ENCODE data around the gene PALM2AKAP2.

Gene PALM2AKAP2

GRCh38 chr9:109779711-109780452, at the start of gene PALM2AKAP2:
PALM2AKAP2 (plus strand) TSS chr9:109780198; CDS start chr9:109780489, 291 bp downstream.
- DNase-seq = no peak

DNA sequence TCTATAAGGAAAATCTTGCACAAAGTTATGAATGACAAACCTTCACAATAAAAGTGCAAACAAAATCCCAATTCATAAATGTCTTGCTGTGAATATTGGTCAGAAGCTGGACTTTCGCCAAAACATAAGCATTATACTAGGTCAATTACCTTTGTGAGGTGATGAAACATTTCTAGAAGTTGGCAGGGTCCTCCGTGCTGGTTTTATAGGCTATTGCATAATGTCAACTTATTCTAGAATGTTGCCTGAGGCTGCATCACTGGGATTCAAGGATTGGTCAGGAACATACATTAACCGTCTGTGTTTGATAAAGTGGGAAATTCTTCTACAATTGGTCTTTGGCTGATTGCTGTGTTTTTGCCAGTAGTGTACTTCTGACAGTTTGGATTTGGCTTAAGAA, 49.8 kb upstream of the PALM2AKAP2 start:
- no peak for DNase-seq

DNA sequence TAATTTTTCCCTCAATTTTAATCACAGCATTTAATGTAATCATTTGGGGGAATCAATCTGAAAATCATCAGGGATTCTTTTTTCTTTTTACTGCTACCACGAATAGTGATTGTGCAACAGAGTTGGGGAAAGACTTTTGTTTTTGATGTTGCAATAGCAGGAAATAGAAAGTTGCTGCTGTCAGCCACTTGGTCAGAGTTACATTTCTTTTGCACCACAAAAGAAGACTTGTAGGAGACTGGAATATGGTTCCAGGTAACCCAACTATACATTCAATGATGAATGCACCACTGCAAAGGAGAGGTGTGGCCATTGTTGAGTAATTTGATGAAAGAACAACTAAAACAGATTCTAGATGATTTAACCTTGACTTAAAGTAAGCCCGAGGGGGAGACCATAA, 46.3 kb upstream of the PALM2AKAP2 start:
- no peak for DNase-seq

DNA sequence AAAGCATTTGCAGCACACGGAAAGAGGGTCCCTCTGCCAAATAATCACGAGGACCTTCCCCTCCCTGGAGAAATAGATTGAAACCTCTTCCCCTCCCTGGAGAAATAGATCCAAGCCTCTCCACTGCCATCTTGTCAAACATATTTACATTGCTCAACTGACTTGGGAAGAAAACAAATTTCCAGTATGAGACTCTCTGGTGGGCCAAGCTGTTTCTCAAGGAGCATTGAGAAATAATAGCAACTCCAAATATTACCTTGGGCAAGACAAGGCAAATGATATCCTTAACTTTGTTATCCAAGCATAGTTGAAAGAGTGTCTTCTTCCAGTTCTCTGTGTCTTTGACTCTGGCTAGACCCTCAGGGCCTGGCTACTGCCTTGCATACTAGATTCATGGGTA, 45.2 kb upstream of the PALM2AKAP2 start:
- no peak for DNase-seq

DNA sequence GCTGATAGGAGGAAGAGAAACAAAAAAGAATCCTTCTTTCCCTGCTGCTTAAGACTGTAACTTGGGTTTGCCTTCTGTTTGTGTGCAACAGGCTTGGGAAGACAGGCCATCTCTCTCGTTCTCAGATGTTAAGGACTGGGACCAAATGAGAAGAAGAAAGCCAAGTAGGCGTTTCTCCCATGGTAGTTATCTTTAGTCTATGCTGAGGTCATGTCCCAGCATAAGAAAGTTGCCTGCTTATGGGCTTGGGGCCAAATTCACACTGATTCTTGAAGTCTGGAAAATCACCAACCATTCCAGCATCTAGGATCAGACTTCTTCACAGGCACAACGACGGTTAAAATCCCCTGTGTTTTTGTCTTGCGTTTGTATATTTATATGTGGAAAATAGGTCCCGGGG, 44.2 kb upstream of the PALM2AKAP2 start:
- DNase-seq = no peak

- no peak for DNase-seq
Observed at GRCh38 chr9:109737295-109737694, 42.7 kb upstream of the PALM2AKAP2 start.

DNA sequence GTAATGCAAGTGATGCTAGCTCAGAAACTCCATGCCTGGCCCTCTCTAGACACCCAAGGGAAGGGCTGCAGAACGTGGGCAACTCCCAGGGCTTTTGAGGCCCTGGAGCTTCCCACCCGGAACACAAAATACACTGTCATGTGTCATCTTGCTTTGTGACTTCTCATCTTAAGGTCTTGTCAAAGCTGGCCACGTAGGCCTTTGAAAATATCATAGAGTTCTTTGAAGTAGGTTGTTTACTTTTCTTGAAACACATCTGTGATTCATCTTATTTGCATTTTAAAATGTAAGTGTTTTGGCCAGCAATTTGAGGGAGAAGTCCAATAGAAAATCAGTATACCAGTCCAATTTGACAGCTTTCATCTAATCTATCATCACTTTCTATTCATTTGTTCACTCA, 40.2 kb upstream of the PALM2AKAP2 start:
- no peak for DNase-seq

DNA sequence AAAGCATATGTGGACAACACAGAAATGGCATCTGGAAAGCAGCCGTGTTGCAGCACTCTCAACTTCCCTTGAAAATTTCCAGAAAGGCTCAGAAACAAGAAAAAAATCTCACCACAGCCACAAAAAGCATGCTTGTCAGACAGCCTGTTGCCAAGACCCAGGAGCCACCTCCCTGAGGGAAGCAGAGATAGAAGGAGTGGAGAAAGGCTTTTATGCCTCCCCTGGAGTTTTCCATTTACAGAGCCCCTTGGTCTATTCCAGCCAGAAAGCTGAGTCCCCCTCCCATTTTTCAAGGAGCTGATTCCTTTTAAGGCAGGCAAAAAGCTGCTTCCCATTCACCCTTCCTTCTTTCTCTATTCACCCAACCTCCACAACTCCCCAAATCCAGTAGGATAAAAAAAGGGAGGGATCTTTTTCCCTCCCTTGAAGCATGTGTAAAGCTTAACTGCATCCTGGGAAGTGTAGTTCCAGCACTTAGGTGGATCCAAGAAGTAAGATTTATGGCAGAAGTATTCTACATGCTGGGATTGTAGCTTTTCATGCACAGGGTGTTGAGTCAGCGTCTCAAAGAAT, 37.1 kb upstream of the PALM2AKAP2 start:
- no peak for DNase-seq

GRCh38 chr9:109743696-109744095, 36.3 kb upstream of the PALM2AKAP2 start:
- no peak for DNase-seq

- no peak for DNase-seq
Observed at GRCh38 chr9:109745335-109746283, 34.4 kb upstream of the PALM2AKAP2 start.

GRCh38 chr9:109751253-109751652, 28.7 kb upstream of the PALM2AKAP2 start:
- no peak for DNase-seq

GRCh38 chr9:109753308-109753707, 26.7 kb upstream of the PALM2AKAP2 start:
- no peak for DNase-seq

GRCh38 chr9:109755040-109755439, 25.0 kb upstream of the PALM2AKAP2 start:
- no peak for DNase-seq

GRCh38 chr9:109759589-109759988, 20.4 kb upstream of the PALM2AKAP2 start:
- no peak for DNase-seq

DNA sequence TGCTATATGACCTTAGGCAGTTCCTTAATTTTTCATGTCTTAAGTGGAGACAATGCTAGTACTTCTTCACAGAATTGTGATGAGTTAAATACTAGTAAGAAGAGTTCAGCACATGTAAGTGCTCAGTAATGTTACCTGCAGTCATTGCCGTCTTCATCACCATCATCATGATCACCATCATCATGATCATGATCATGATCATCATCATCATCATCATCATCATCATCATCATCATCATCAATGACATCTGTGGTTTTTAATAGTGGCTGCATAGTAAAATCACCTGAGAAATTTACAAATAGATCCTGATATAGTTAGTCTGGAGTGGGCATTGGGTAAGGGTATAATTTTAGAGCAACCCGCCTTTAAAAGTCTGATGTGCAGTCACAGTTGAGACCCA, 14.7 kb upstream of the PALM2AKAP2 start:
- DNase-seq = no peak

DNA sequence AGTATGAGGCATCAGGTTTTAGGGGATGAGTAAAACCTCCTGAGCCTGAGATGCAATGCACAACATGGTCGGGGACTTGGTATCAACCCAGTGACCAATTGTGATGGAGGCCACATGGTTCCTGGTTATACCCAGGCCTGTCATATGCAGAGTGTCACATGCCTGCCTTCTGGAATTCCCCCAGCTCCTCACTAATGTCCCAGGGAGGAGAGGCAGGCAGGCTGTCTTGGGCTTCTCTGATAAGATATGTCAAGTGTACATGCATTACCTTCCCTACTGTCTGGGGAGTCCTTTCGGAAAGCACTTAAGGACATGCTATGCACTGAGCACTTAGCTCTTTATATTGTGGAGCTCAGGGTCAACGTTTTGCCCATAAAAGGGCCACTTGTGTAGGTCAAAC, 14.2 kb upstream of the PALM2AKAP2 start:
- no peak for DNase-seq

DNA sequence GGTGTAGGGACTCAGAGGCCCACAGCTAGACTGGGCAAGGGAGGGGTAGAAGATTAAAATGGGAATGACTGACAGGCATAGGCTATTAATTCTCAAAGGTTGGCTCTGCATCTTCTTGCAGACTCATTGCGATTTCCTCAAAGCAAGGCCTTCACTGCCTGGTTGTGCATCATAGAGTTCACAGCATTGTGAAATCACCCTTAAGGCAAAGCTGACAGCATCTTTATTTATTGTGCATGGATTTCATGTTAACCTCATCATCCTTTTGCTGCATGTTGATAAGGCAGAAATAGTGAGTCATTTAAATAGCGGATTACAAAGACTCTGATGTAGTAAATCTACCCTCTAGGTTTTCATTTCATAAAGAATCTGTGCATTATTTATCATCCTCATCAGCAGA, 13.6 kb upstream of the PALM2AKAP2 start:
- DNase-seq = no peak

- no peak for DNase-seq
Observed at GRCh38 chr9:109767404-109767803, 12.6 kb upstream of the PALM2AKAP2 start.

- no peak for DNase-seq
Observed at GRCh38 chr9:109767814-109768213, 12.2 kb upstream of the PALM2AKAP2 start.

GRCh38 chr9:109769250-109769649, 10.7 kb upstream of the PALM2AKAP2 start:
- DNase-seq = no peak

- no peak for DNase-seq
Observed at GRCh38 chr9:109770101-109770500, 9.9 kb upstream of the PALM2AKAP2 start.

DNA sequence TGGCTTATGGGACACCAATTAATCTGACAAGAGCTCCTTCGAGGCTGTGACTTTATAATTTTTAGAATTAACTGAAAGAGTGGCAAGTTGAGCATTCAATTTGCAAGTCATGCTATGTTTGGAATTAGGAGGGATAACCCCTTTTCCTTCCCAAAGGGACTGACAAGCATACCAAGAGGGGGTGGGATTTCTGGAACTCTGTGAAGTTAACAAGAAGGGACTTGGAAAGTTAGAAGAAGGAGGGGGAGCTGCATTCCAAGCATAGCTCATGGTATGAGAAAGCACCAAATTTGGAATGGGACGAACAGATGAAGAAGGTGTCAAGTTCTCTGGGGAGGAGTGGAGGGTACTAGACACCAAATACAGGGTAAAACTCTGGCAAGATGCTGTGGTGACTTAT, 8.9 kb upstream of the PALM2AKAP2 start:
- no peak for DNase-seq

DNA sequence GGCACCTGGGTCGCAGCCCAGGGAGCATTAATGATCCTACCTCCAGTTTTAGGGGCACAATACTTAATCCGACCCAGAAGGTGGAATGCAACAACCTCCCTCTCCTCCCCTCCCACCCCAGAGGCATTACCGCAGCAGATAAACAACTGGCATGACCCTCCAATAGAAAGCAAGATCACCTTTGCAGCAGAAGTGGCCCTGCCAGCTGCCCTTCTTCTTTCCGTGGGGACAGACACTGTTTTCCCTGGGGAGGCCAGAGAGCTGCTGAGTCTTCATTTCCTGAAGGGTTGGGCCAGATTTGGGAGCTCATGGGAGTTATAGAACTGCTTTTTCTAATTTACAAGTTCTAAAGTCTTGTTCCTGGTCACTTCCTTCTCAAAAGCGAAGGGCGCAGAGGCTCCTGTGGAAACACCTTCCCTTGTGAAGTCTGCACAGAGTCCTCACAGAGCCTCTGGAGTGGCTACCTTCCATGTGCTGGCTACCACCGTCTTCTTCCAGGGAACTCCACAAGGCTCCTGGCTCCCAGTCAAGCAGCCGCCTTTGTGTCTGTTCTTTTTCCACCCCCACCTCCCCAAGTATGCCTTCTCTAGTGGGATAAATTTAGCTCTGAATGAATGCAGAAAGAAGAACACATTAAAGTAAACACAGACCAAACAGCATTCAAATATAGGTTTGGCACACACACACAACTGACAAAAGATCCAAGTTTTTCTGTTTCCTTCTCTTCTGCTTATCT, 8.0 kb upstream of the PALM2AKAP2 start:
- DNase-seq = no peak

Measured in activated naive CD4-positive, alpha-beta T cell treated with Interleukin-2 at 50 U/mL for 16 hours (primary cell).